ENCODE measurements around the gene CATSPER3. TPM values are rescaled to one million over a fixed set of nuclear protein-coding genes. Genes with fewer than 3 reads are reported as not detected.

CATSPER3 gene
- total and polyA plus RNA-seq, 2 of the 8 experiments (the other 6 are each of a cell fraction or from before 2014, with no cell fraction given) = 0.62 TPM; not detected in 1

DNA sequence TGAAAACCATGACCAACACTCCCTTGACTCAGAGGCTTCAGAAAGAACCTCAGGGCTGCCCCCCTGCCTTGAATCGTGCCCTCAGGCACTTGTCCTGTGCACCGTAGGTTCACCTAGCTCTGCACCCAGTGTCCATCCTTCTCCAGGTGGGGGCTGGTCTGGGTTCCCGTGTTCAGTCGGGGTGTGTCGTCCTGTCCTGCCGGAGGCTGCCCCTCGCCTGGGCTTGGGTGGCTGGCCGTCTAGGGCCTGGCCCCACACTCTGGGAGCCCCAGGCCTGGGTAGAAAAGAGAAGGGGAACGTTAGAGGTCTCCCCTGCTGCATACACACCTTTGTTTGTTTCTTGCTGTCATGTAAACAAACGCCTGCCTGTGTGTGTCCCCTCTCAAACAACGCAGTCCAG is 29.3 kb downstream of the CATSPER3 start:
- H3K4ac ChIP-seq (replicated peaks; ENCODE audit: insufficient read length, low read depth, low read length) = no peak overlapping the region
- H3K14ac ChIP-seq (ENCODE audit: insufficient read length) = no peak overlapping the region
- H3K4me3 ChIP-seq (ENCODE audit: extremely low read depth in 1 of 4, insufficient read depth in 2 of 4, low read depth in 3 of 4, low read length in 4 of 4) = no peak overlapping the region
- H2AK5ac ChIP-seq (ENCODE audit: low read depth, low read length) = no peak overlapping the region
- H2BK12ac ChIP-seq (ENCODE audit: low read depth, low read length) = no peak overlapping the region
- no peak overlapping the region for H2BK5ac ChIP-seq (ENCODE audit: low read depth, low read length)
- WGBS, 2 experiments (ENCODE audit: extremely low coverage in 1 of 2, insufficient coverage in 1 of 2, insufficient read length in 1 of 2, insufficient replicate concordance in 2 of 2, low coverage in 1 of 2, low lambda C conversion rate in 2 of 2, missing lambda C conversion rate in 1 of 2) = 80% methylated on average over 9 of the region's 11 CpGs; no CpG with 5 or more reads in 1 of the 2 experiments
- H3K79me2 ChIP-seq (ENCODE audit: control insufficient read depth in 1 of 2, insufficient read depth in 2 of 2, low read length in 2 of 2) = no peaks in the 10 kb centered on the region
- H3K9ac ChIP-seq (replicated peaks in 1 of 4; ENCODE audit: extremely low read depth in 1 of 4, low read depth in 3 of 4, low read length in 3 of 4) = no peak overlapping the region
- H3K36me3 ChIP-seq (ENCODE audit: control insufficient read depth in 2 of 4, insufficient read depth in 4 of 4, low read length in 3 of 4) = no peaks in the 10 kb centered on the region
- CTCF ChIA-PET (ENCODE audit: partially characterized antibody) = interaction anchor here (2.2 kb wide), 1 partner anchor 79 kb away, joined by 9 read pairs; no protein-coding TSS in a partner anchor
- H3K18ac ChIP-seq (ENCODE audit: extremely low read depth, low read length) = no peak overlapping the region
- H4K20me1 ChIP-seq (replicated peaks in 1 of 2; ENCODE audit: control insufficient read depth in 1 of 2, insufficient read depth in 2 of 2, low read length in 2 of 2) = no peaks in the 10 kb centered on the region
- H3K4me2 ChIP-seq (ENCODE audit: insufficient read depth in 1 of 2, low read depth in 2 of 2, low read length in 2 of 2) = no peak overlapping the region
- H4K5ac ChIP-seq (ENCODE audit: insufficient read length, low read depth, low read length) = no peak overlapping the region
- no peaks in the 10 kb centered on the region for H3K79me1 ChIP-seq (ENCODE audit: low read depth, low read length)
- no peak overlapping the region for H2BK120ac ChIP-seq (replicated peaks; ENCODE audit: low read depth, low read length)
- no peaks in the 10 kb centered on the region; a peak in 1 of 7 replicates for H3K27me3 ChIP-seq (replicated peaks in 1 of 4; ENCODE audit: control insufficient read depth in 3 of 4, extremely low read depth in 1 of 4, insufficient read depth in 3 of 4, low read length in 3 of 4)
- TF ChIP-seq CHD2 (IDR thresholded peaks at IDR 0.05; ENCODE audit: low read length) (no peak), POLR2AphosphoS5 (IDR thresholded peaks at IDR 0.05; ENCODE audit: low read depth, low read length) (no peak), FOSL1 (IDR thresholded peaks at IDR 0.05; ENCODE audit: insufficient read depth, low read depth, low read length) (no peak), EZH2 (IDR thresholded peaks at IDR 0.05; ENCODE audit: low read depth, low read length, severe bottlenecking) (no peak)
- POLR2A ChIA-PET (ENCODE audit: partially characterized antibody) = no interaction called here
- no peaks in the 10 kb centered on the region for H3K23me2 ChIP-seq (ENCODE audit: low read depth, low read length)
- no peak for FAIRE-seq
- no peak overlapping the region for H4K8ac ChIP-seq (ENCODE audit: extremely low read depth, insufficient read depth, low read length)
- H2BK15ac ChIP-seq (ENCODE audit: low read length) = no peak overlapping the region
- no peaks in the 10 kb centered on the region for H3K4me1 ChIP-seq (replicated peaks in 1 of 4; ENCODE audit: control insufficient read depth in 3 of 4, insufficient read depth in 4 of 4, low read length in 3 of 4)
- no peak overlapping the region for H3K27ac ChIP-seq (ENCODE audit: low read depth, low read length)
- no peak overlapping the region for H3K56ac ChIP-seq (replicated peaks; ENCODE audit: insufficient read length, low read depth, low read length)
- no peak overlapping the region for H2AFZ ChIP-seq (ENCODE audit: low read length)
- H3K23ac ChIP-seq (ENCODE audit: insufficient read length) = no peak overlapping the region
- no peak overlapping the region for H2BK20ac ChIP-seq (ENCODE audit: low read length)
- no peaks in the 10 kb centered on the region for H3K9me3 ChIP-seq (ENCODE audit: insufficient read depth in 2 of 2, low read depth in 1 of 2, low read length in 1 of 2)
- H4K91ac ChIP-seq (replicated peaks; ENCODE audit: insufficient read length, low read length) = no peak overlapping the region
- DNase-seq (ENCODE audit: low read depth in 1 of 2, low spot score in 2 of 2) = no peak
